ENCODE measurements around the gene MEAK7.
"Not testable (repeated sequence)": the region's sequence is repeated elsewhere in the genome, so short reads cannot be mapped to it uniquely, and the experiment has no call there.

The MEAK7 gene

DNA sequence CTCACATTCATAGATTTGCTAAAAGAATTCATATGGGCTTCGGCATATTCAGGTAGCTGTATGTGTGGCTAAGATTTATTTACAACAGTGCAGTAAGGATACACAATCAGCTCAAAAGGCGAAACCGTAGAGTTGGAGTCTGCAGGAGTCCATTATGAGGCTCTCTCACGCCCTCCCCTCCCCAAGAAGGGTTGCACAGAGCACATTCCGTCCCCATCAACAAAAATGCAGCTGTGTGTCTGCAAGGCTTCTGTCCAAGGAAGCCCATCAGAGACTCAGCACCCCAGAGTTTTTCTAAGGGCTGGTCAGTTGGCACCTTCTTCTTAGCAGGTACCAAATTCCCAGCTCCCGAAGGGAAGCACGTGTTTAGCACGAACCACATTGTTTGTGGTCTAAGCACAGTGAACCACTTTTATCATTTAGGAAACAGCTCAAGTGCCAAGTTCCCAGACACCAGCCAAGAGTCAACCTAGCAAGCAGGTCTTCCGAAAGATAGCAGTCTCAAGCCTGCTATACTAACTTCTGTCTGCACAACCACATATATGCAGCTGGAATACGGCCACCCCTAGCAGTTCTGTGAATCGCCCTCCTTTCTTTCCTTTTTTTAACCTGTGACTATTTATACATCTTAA is 28.5 kb upstream of the MEAK7 start:
- no peak for DNase-seq (ENCODE audit: low spot score)

DNA sequence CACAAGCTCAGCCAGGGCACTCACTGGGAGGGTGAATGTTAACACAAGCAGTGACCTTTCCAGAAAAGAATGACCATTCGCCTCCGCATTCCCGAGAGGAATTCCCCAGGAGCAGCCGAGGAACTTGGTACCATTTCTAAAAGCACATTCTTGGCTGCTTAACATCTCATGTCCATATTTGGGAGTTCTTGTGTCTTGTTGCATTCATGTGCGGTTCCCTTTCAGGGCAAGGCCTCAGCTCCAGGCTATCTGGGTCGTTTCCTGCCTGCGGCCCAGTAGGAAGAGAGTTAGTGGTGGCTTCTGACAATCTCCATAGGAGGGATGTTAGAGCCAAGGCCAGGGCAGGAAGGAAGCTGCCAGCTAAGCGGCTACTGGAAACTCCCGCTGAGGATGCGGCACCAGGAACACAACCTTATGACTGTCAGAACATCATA is 27.8 kb upstream of the MEAK7 start:
- no peak for DNase-seq (ENCODE audit: low spot score)

DNA sequence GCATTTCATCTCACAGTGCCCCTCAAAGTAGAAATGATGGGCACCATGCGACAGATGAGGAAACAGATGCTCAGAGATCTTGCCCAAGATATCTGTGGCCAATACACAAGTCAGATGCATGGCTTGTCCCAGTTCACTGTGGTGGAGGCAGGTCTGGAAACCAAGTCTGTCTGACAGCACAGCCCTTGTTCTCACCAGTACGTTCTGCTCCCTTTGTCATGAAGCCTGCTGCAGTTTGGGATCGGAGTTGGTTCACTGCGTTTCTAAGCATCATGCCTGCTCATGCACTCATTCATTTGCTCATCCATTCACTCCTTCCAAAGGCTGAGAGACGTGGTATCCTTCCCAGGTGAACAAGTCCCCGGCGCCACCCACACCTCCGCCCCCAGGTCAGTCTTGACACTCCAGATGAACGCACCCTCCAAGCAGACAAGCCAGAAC is 27.2 kb upstream of the MEAK7 start:
- DNase-seq (ENCODE audit: low spot score), result no peak

DNA sequence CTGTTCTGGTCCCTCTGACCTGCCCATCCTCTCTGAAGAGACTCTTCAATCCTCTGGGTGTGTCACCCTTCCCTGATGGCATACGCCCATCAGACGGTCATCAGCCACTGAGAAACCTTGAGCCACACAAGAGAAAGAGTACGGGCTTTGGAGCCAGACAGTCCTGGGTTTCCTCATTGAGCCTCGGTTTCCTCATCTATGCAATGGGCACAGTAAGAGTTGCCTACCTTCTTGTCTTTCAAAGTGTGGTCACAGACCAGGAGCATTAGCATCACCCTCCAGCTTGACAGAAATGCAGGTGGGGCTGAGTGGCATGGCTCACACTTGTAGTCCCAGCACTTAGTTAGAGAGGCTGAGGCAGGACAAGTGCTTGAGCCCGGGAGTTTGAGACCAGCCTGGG is 26.1 kb upstream of the MEAK7 start:
- no peak for DNase-seq (ENCODE audit: low spot score)

DNA sequence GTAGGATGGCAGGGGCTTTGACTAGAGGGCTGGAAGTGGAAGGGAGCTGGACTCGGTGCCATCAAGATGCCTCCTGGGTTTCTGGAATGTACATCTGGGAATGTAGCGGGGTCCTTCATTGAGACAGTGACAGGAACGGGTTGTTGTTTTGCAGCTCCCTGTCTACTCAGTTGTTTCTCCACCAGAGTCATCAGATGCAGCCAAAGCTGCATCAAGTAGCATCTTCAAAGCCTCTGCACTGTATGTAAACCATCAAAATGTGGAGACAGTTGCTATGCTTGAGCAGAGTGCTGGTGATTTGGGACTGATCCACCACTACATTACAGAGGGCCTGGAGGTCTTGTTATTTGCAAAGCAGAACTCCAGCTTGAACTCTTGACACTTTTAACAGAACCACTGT is 25.1 kb upstream of the MEAK7 start:
- DNase-seq (ENCODE audit: low spot score), result no peak

DNA sequence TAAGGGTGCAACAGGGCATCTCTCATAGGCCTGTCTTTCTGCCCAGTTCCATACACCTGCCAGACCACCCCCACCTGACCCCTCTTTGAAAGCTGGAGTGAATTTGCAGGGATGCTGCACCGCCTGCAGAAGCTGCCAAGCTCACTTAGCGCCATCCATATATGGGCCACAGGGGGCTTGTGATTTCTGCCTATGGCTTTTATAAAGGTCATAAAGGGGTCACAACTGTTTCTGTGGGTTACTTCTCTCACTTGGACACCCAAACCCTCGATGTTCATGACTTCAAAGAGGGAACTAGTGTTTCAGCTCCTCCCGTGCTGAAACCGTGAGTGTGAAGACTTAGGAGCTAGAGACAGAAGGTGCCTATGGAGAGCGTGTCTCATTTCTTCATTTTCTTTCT is 23.9 kb upstream of the MEAK7 start:
- no peak for DNase-seq (ENCODE audit: low spot score)

DNA sequence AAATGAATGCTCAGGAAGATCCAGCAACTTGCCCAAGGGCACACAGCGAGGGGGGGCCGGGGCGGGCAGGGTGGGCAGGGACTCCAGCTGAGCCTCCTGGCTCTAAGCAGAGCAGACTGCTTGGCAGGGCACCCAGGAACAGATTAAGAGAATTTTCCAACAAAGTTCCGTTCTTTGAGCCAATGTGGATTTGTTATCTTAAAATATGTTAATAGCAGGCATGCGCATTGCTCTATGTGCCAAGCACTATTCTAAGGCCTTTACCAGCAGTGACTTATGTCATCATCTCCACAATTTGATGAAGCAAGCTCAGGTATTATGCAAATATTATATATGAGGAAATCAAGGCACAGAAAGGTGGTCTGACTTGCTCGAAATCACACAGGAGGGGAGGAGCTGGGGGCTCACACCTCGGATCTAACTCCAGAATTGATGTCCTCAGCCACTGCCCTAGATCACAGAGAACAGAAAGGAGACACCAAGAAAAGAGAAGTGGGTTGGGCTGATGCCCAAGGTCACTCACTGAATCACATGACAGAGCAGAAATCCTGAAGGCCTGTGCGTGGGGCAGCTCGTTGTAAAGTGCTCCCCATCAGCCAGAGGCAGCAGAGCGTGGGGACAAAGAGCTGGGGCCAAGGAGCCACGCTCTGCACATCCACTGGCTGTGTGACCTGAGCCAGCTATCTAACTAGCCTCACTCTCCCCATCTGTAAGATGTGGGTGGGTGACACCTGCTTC is 23.2 kb upstream of the MEAK7 start:
- DNase-seq (ENCODE audit: low spot score), result no peak

DNA sequence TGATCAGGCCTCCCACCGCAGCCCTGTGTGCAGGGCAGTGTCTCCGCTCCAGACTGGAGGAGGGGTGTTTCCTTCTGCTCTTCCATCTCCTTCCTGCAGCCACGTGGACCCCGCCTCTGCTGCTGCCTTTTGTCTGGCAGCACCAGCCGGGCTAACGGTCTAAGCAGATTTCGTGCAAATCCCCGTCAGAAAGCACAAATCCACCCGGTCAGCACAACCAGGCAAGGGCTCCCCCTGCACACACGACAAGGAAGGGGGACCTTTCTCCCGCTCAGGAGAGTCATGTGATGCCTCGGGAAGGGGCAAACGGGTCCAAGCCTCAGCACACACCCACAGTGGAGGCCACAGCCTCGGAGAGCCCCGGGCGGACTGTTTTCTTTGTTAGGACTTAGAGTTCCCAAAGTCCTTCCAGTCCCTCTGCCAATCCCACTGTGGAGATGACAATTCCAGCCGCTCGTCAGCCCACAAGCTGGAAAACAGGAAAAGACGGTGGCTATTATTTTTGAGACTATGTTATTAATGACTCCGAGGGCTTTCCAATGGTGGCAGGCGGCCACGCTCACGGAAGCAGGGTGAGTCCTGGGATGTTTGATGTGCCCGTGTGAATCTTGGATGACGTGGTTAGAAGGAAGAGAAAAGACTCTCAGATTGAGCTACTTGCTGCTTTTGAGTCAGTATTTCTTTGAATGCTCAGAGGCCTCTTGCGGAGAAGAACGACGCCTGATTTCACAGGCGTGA is 22.5 kb upstream of the MEAK7 start:
- no peak for DNase-seq (ENCODE audit: low spot score)

DNA sequence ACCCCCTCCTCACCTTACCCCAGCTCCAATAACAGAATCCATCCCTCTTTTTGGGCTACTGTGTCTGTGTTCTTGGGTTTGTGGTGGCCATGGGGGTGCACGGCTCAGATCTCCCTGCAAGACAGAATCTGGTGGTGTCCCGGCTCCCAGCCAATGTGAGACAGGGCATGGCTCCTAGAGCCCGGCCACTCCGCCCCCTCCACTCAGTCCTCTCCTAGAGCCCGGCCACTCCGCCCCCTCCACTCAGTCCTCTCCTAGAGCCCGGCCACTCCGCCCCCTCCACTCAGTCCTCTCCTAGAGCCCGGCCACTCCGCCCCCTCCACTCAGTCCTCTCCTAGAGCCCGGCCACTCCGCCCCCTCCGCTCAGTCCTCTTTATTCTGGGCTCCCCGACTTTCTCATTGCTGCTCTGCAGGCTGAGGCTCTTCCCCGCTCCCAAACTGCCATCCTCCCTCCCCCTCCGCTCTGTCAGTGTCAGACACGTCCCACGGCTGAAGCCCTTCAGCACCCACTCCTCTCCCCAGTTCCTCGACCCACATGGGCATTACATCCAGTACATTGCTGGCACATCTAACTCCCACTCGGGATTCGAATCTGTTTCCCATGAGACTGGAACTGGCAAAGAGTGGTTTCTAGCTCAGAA is 20.6 kb upstream of the MEAK7 start:
- not testable (repeated sequence) for DNase-seq (ENCODE audit: low spot score)

DNA sequence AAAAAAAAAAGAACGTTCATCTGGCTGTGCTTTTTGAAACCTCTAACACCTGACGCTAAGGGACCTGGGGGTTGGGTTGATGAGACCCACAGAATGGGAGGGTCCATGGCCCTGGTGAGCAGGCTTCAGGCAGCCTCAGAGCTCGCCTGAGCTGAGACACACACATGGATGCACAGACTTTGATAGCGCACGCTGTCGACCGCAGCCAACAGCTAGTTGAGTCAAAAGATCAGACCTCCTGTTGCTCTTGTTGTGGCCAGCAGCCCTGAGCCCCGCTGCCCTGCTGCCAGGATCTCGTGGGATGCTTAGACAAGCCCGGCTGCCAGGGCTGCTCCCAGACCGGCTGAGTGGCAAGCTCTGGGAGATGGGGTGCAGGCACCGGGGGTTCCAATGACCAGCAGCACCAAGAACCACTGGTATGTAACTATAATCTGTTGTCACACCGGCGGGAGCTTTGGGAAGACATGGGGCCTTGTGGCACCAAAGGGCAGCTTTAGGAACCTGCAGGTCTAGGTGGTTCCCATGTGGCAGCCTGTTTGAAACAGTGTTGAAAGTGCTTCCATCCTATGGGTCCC is 20.0 kb upstream of the MEAK7 start:
- DNase-seq (ENCODE audit: low spot score), result no peak

DNA sequence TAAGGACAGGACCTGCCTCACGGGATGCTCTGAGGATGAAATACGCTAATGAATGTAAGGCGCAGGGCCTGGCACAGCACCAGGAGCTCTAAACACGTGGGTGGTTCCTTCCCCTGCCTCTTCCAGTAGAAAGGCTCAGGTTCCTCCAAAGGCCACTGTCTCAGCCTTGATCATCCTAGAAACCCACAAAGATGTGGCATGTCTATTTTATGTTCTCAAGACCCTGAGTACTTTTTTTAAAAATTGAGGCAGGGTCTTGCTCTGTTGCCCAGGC is 17.0 kb upstream of the MEAK7 start:
- no peak for DNase-seq (ENCODE audit: low spot score)

DNA sequence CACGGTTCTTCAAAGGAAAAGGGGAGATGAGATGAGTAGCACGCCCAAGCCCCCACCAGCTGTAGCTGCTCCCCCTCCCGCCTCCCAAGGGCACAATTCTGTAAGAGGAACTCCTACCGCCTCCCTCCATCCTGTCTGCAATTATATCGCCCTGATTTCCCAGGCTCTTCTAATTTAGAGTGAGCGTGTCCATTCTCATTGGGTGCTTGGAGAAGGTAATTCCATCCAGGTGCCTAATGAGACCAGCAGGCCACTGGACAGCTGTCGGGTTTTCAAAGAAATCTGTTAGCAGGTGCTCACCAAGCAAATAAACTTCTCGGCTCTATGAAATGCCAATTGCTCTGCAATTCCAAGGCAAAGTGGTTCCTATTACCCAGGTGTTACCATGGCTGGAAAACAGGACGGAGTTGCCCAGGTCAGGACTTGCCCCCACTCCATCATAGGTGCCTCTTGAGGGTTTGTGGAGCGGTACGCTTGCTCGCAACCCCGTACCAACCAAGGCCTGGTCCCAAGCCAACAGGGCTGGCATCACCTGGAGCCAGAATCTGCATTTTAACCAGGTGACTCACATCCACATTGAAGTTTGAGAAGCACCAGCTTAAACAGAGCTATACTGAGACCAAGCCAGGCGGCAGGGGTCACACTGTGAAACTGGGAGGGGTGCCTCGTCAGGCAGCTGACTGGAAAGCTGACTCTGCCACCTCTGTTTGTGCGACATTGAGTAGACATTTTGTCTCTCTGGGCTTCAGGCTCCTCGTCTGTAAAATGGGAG is 16.5 kb upstream of the MEAK7 start:
- DNase-seq (ENCODE audit: low spot score), result no peak

DNA sequence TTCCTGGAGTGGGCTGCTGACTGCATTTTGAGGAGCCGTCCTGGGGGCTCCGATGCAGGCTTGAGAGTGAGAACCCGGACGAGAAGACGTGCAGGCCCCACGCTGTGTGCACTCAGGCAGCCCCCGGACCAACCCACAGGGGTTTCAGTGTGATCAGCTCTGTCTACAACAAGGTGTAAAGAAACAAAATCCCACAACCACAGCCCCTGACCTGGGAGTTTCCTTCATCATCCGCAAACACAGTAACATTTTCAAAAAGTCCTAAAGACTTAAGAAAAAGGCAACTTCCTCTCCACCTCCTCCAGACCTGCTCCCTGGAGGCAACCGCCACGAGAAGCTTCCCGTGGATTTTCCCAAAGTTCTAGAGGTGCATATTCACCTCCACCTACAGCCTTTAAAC is 15.4 kb upstream of the MEAK7 start:
- no peak for DNase-seq (ENCODE audit: low spot score)

DNA sequence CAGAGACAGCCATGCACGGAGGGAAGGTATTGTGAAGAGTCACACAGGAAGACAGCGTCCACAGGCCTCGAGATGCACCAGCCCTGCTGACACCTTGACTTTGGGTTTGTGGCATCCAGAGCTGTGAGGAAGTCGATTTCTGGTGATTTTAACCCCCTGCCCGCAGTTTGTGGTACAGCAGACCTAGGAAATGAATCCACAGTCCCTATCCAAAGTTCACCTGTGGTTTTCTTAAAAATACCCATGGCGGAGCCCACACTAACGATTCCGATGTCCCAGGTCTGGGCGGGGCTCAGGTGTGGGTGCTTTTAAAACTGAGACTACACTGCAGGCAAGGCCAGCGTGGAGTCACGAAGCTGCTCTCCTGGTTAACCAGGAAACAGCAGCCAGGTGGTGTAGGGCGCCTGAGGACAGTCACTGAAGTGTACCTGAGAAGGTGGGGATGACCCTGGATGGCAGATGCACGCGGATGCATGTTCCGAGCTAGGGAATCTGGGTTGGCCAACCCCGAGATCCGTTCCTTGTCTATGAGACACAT is 14.4 kb upstream of the MEAK7 start:
- no peak for DNase-seq (ENCODE audit: low spot score)

DNA sequence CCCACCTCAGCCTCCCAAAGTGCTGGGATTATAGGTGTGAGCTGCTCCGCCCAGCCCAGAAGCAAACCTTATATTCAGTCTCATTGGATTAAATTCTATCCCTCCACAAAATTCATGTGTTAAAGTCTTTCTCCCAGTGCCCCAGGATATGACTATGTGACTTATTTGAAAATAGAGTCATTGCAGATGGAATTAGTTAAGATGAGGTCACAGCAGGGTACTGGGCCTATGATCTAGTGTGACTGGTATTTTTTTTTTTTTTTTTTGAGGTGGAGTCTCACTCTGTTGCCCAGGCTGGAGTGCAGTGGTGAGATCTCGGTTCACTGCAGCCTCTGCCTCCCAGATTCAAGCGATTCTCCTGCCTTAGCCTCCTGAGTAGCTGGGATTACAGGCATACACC is 13.8 kb upstream of the MEAK7 start:
- DNase-seq (ENCODE audit: low spot score), result not testable (repeated sequence)

DNA sequence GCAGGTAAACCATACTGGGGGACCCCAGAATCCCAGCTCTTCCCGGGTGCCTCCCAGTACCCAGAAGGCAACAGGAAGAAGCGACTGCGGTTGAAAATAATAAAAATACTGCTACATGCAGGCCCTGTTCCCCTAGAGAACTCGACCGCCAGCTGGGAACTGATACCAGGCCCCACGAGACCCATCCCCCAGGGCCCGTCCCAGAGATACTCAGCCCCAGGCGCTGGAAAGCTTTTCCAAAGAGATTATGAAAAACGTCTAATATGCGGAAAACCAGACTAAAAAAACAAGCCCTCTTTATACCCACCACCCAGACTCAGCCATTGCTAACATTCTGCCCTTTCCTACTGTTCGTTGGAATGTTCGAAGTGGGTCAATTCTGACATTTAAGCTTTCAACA is 12.9 kb upstream of the MEAK7 start:
- no peak for DNase-seq (ENCODE audit: low spot score)

DNA sequence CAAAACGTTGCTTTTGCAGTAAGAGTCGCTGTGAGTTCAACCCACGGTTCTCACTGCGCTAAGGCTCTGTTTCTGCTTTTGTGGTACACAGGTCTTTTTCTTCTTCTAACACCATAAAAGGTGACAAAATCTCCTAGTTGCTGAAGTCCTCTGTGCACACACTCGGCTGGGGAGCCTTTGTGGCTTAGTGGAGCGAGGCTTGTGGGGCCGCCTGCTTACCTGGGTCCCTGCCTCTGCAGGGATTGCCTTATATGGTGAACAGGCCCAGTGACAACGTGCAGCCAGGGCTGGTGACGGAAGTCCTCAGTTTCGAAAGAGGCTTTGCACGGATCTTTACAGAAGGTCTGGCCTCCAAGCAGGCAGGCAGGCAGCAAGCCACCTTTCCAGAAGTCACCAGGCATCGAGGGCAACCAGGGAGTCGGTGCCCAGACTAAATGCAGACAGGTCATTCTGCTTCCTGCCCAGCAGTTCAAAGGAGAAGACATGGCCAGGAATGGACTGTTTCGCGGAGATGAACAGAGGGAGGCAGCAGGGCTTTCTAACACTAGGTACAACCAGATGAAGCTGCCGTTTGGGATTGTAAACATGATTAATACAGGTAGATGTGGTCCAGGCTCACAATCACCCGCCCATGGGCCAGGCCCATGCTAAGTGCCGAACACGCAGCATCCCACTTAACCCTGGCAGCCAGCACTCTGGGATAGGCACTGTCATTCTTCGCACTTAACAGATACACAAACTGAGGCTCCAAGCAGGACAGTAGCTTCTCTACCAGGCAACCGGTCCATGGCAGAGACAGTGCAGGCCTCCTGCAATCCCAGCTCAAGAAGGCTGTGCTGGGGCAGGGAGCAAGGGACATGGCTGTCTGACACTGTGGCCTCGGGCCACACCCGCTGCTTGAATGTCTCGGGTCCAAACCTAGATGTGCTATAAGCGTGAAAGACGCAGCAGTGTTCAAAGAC is 10.7 kb upstream of the MEAK7 start:
- no peak for DNase-seq (ENCODE audit: low spot score)

DNA sequence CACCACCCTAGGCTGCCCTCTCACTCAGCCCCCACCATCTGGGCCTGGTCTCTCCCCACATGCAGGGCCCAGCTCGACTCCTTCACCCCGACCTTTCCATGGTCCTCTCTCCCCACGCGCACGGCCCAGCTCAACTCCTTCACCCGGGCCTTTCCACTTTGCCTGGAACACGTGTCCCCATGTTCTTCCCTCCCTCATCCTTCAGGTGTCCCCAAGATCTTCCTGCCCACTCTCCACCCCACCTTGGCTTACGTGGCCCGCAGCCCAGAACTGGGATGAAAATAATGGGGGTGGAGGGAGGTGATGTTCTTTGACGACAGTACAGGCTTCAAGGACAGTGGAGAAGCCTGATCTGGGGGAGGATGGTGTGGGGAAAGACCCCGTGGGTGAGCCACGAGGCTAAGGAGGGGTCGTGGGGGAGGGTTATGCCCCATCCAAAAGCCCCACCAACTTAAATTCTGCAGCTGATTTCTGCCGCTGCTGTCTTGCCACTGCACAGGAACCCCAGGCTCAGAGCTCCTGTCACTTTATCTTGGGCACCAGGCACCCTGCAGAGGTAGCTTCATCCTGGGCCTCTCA is 9.9 kb upstream of the MEAK7 start:
- no peak for DNase-seq (ENCODE audit: low spot score)

DNA sequence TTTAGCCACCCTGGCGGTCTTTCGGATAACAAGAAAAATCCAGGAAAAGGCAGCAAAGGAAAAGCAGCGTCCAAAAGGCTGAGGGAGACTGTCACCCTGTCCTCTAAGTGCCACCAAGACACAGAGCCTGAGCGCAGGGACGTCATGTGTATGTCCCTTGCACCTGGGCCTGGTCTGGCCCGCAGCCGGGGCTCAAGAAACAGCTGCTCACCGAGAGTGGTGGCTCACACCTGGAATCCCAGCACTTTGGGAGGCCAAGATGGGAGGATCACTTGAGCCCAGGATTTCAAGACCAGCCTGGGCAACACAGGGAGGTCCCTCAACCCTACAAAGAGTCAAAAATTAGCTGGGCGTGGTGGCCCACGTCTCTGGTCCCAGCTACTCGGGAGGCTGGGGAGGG is 9.2 kb upstream of the MEAK7 start:
- no peak for DNase-seq (ENCODE audit: low spot score)

DNA sequence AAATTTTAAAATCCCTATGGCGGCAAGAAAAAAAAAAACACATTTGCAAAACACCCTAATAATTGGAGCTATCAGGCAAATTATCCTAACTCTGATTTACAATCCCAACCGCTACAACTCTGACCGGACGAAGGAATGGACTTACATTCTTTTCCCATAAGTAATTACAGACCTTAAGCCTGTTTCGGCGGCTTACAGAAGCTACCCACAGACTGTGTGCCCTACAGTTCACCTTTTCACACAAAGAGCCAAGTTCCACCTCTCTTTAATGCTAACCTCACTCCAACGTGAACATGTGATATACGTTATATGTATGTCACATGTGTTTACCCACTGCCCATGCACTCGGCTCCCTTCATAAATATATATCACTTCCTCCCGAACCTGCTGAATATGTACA is 8.7 kb upstream of the MEAK7 start:
- DNase-seq (ENCODE audit: low spot score), result no peak
